ENCODE measurements around the gene RABGEF1.

The RABGEF1 gene

DNA sequence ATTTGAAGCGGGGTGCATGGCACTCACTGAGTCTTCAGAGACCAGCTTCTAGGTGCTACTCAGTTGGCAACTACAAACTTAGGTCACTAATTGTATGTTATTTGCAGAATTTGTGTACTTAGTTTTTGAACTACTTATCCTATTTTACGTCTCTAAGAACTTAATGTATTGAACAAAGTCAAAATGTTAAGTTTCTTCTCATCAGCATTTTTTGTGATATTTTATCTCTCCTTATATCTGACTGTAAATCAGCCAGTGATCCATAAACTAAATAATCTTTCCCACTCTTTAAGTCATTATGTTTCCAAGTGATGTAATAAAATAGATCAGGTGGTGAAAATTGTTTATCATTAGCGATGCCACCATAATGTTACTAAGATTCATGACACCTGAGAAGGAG, 120.2 kb downstream of the RABGEF1 start:
- FAIRE-seq: no peak

All from colon (tissue), 2 donors.